PC-9 (cell line): ENCODE measurements around the gene LRP1B.

Experiments
- EZH2 ChIP-seq: fragments of 200-600 bp; sonication (generic); IDR thresholded peaks from 2 replicates; pipeline ENCODE4 v1.8.0; 2017; ENCODE audit warnings: antibody characterized with exemption, low read depth
- TF ChIP-seq, protein P1 (sequence below): fragments of 200-600 bp; sonication (generic); conservative IDR thresholded peaks from 2 replicates; pipeline ENCODE4 v1.6.1; 2017; ENCODE audit warnings: mixed run types, antibody characterized with exemption, mild to moderate bottlenecking, moderate library complexity

DNA sequence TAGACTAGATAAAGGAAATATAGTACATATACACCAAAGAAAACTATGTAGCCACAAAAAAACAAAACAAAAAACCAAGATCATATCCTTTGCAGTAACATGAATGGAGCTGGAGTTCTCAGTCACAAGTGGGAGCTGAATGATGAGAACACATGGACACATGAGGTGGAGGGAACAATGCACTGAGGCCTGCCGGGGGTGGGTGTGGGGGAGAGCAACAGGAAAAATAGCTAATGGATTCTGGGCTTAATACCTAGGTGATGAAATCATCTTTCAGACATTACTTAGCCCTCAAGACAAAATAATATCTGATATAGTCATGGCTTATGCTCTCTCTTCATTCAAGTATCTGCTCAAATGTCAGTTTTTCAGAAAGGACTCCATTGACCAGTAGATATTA is 930.6 kb downstream of the LRP1B start:
- TF ChIP-seq, protein P1, sequence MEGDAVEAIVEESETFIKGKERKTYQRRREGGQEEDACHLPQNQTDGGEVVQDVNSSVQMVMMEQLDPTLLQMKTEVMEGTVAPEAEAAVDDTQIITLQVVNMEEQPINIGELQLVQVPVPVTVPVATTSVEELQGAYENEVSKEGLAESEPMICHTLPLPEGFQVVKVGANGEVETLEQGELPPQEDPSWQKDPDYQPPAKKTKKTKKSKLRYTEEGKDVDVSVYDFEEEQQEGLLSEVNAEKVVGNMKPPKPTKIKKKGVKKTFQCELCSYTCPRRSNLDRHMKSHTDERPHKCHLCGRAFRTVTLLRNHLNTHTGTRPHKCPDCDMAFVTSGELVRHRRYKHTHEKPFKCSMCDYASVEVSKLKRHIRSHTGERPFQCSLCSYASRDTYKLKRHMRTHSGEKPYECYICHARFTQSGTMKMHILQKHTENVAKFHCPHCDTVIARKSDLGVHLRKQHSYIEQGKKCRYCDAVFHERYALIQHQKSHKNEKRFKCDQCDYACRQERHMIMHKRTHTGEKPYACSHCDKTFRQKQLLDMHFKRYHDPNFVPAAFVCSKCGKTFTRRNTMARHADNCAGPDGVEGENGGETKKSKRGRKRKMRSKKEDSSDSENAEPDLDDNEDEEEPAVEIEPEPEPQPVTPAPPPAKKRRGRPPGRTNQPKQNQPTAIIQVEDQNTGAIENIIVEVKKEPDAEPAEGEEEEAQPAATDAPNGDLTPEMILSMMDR = no peak
- TF ChIP-seq EZH2 = no peak
